Lower lobe of right lung (tissue), 2 donors: ENCODE results near the gene COX6B2. TPM values are rescaled to one million over a fixed set of nuclear protein-coding genes. Genes with fewer than 3 reads are reported as not detected.
"Not testable (repeated sequence)": the region's sequence is repeated elsewhere in the genome, so short reads cannot be mapped to it uniquely, and the experiment has no call there.

Source experiments
- ATAC-seq, 2 donors: fragments of 200-7000 bp; cut with Tn5 transposase; one replicate each; pipeline ENCODE4 v1.9.1; 2020 to 2022; ENCODE audit warnings: mild to moderate bottlenecking in 2 of 2, moderate library complexity in 2 of 2
- DNase-seq: peaks from one replicate; pipeline ENCODE4 v3.0.0-alpha.2; 2020
- H3K27ac ChIP-seq: fragments of 200-600 bp; one replicate; pipeline ENCODE4 v1.8.0; 2022
- H3K27me3 ChIP-seq: fragments of 200-600 bp; one replicate; pipeline ENCODE4 v1.8.0; 2022; ENCODE audit warnings: low read depth
- H3K36me3 ChIP-seq: fragments of 200-600 bp; one replicate; pipeline ENCODE4 v1.8.0; 2022; ENCODE audit warnings: mild to moderate bottlenecking
- H3K4me1 ChIP-seq: fragments of 200-600 bp; one replicate; pipeline ENCODE4 v1.8.0; 2022
- H3K4me3 ChIP-seq: fragments of 200-600 bp; one replicate; pipeline ENCODE4 v1.8.0; 2022; ENCODE audit warnings: mild to moderate bottlenecking
- H3K9me3 ChIP-seq: fragments of 200-600 bp; one replicate; pipeline ENCODE4 v1.8.0; 2022
- intact Hi-C: fragments of 100-400 bp; cut with DNase I; formaldehyde crosslinking; loops from one replicate; pipeline ENCODE4 v1.11.0; 2022
- total RNA-seq: library from RNA; stranded (reverse); fragmentation: NEBNext Ultra II Directional; extraction: Animal tissue kit (Norgen Biotek cat#: 25700); gene quantifications from one replicate; pipeline ENCODE4 v1.2.1, GENCODE V29; 2021
- TF ChIP-seq, protein P1 (sequence below): fragments of 200-600 bp; IDR thresholded peaks from one replicate; pipeline ENCODE4 v1.8.0; 2022; ENCODE audit warnings: antibody characterized with exemption, mild to moderate bottlenecking
- donor health status: DM: no; HTN: yes; CAD: no; lungs with severe emphysema.

Gene COX6B2
- total RNA-seq, 1 donor from 2014 or later = not detected

DNA sequence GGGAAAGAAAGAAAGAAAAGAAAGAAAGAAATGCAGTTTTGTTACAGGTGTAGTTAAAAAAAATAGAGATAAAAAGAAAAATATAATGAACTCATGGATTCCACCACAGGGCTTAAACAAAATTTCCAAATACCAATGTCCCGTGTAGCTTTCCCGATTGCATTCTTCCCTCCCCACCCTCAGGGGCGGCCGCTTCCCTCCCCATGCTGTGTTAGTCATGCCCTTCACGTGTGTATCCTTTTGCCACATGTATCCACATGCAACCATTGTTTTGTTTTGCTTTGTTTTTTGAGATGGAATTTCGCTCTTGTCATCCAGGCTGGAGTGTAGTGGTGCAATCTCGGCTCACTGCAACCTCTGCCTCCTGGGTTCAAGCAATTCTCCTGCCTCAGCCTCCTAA, 18.4 kb downstream of the COX6B2 start:
- H3K27ac ChIP-seq = no peak overlapping the region
- DNase-seq (no peak), ATAC-seq (no peak)
- intact Hi-C loops = no loop called here
- H3K27me3 ChIP-seq = peaks cover 14% of the 10 kb centered on the region
- TF ChIP-seq, protein P1, sequence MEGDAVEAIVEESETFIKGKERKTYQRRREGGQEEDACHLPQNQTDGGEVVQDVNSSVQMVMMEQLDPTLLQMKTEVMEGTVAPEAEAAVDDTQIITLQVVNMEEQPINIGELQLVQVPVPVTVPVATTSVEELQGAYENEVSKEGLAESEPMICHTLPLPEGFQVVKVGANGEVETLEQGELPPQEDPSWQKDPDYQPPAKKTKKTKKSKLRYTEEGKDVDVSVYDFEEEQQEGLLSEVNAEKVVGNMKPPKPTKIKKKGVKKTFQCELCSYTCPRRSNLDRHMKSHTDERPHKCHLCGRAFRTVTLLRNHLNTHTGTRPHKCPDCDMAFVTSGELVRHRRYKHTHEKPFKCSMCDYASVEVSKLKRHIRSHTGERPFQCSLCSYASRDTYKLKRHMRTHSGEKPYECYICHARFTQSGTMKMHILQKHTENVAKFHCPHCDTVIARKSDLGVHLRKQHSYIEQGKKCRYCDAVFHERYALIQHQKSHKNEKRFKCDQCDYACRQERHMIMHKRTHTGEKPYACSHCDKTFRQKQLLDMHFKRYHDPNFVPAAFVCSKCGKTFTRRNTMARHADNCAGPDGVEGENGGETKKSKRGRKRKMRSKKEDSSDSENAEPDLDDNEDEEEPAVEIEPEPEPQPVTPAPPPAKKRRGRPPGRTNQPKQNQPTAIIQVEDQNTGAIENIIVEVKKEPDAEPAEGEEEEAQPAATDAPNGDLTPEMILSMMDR = no peak
- peaks cover 9% of the 10 kb centered on the region for H3K4me1 ChIP-seq
- no peak overlapping the region for H3K4me3 ChIP-seq
- H3K9me3 ChIP-seq = no peaks in the 10 kb centered on the region
- no peaks in the 10 kb centered on the region for H3K36me3 ChIP-seq

GRCh38 chr19:55333870-55334269, 20.6 kb downstream of the COX6B2 start:
- no peak overlapping the region for H3K27ac ChIP-seq
- no peaks in the 10 kb centered on the region for H3K9me3 ChIP-seq
- no peak for DNase-seq
- no peaks in the 10 kb centered on the region for H3K4me1 ChIP-seq
- H3K4me3 ChIP-seq = no peak overlapping the region
- intact Hi-C loops = no loop called here
- no peak for ATAC-seq
- no peaks in the 10 kb centered on the region for H3K36me3 ChIP-seq
- TF ChIP-seq, protein P1 = no peak
- peaks cover 14% of the 10 kb centered on the region for H3K27me3 ChIP-seq

GRCh38 chr19:55329791-55330190, 24.7 kb downstream of the COX6B2 start:
- H3K4me1 ChIP-seq, ATAC-seq, H3K4me3 ChIP-seq, H3K36me3 ChIP-seq, DNase-seq, H3K9me3 ChIP-seq, H3K27ac ChIP-seq, intact Hi-C loops: not testable (repeated sequence)
- peaks cover 12% of the 10 kb centered on the region for H3K27me3 ChIP-seq

DNA sequence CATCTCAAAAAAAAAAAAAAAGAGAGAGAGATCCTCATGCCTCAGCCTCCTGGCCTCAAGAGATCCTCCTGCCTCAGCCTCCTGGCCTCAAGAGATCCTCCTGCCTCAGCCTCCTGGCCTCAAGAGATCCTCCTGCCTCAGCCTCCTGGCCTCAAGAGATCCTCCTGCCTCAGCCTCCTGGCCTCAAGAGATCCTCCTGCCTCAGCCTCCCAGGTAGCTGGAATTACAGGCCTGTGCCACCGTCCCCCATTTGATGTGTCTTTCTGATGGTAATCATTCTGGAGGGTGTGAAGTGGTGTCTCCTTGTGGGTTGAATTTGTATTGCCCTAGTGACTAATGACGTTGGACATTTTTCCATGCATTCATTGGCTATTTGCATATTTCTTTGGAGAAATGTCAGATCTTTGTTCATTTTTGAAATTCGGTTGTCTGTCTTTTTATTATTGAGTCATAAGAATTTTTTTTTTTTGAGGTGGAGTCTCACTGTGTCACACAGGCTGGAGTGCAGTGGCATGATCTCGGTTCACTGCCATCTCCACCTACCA, 25.7 kb downstream of the COX6B2 start:
- DNase-seq, ATAC-seq, H3K4me1 ChIP-seq, intact Hi-C loops, H3K27me3 ChIP-seq, H3K9me3 ChIP-seq, H3K27ac ChIP-seq, H3K4me3 ChIP-seq, H3K36me3 ChIP-seq: not testable (repeated sequence)

GRCh38 chr19:55325172-55325571, 29.3 kb downstream of the COX6B2 start, which contains the start of gene TMEM150B:
Gene TMEM150B (minus strand): TSS chr19:55325341. CDS start chr19:55321036, 4,305 bp downstream.
- intact Hi-C loops = no loop called here
- H3K4me3 ChIP-seq = peak within 1 kb of the TSS; percentile 43
- H3K4me1 ChIP-seq = no peaks in the 10 kb centered on the region
- peaks cover 1% of the 10 kb centered on the region for H3K27me3 ChIP-seq
- ATAC-seq (peak in 1 of 2 donors; percentile 18), DNase-seq (no peak)
- peak within 1 kb of the TSS; percentile 58 for H3K27ac ChIP-seq
- TF ChIP-seq, protein P1 = no peak
- H3K36me3 ChIP-seq = no peaks in the 10 kb centered on the region
- no peaks in the 10 kb centered on the region for H3K9me3 ChIP-seq

DNA sequence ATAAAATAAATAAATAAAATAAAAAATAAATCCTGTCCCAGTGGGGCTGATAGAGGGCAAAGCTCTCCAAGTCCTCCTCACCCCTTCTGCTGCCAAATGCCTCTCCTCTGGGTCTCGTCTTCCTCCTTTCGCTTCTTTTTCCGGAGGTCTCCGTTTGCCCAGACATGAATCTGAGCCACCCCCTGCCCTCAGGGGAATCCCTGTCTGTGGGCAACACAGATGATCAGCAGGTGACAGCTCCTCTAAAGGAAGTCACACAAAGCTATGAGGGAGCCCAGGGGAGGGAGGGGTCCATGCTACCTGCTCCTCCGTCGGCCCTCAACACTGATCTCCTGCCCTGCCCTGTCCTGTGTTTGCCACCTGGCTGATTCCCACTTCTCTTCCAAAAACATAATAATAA, 29.9 kb downstream of the COX6B2 start:
- intact Hi-C loops = no loop called here
- H3K36me3 ChIP-seq = no peaks in the 10 kb centered on the region
- H3K27ac ChIP-seq = peak overlapping the region; percentile 58
- H3K27me3 ChIP-seq = peaks cover 5% of the 10 kb centered on the region
- H3K9me3 ChIP-seq = no peaks in the 10 kb centered on the region
- TF ChIP-seq, protein P1 = no peak
- peak overlapping the region; percentile 43 for H3K4me3 ChIP-seq
- no peak for ATAC-seq
- no peak for DNase-seq
- no peaks in the 10 kb centered on the region for H3K4me1 ChIP-seq
